Measurements from ENCODE around the gene SPRR2E. TPM values are rescaled to one million over a fixed set of nuclear protein-coding genes. Genes with fewer than 3 reads are reported as not detected.

Gene SPRR2E
- total and polyA plus RNA-seq, 2 of the 8 experiments (the other 6 are each of a cell fraction or from before 2014, with no cell fraction given): not detected

GRCh38 chr1:153122831-153123421 lies 28.6 kb upstream of the SPRR2E start (continued):
- peak; percentile 77; the same call in 1 of the 2 replicates for TF ChIP-seq RBBP5 (IDR thresholded peaks at IDR 0.05; ENCODE audit: borderline replicate concordance, low read depth, low read length)
- 0 out of 2 replicates have a peak, but pooled peaks have one; percentile 52 for TF ChIP-seq TAF1 (IDR thresholded peaks at IDR 0.05; ENCODE audit: low read depth, low read length)
- TF ChIP-seq CHD2 (IDR thresholded peaks at IDR 0.05; ENCODE audit: low read length): no peak
- peak; percentile 66 for TF ChIP-seq ASH2L (IDR thresholded peaks at IDR 0.05; ENCODE audit: low read length)
- TF ChIP-seq HDAC2 (IDR thresholded peaks at IDR 0.05; ENCODE audit: borderline replicate concordance in 1 of 2, low read depth in 2 of 2, low read length in 2 of 2): peak in 1 of 2 experiments; percentile 37; a peak in 2 of 4 replicates
- TF ChIP-seq NANOG (IDR thresholded peaks at IDR 0.05; ENCODE audit: insufficient read depth, low read depth, low read length, poor library complexity, severe bottlenecking): peak; percentile 36
- TF ChIP-seq TCF12 (IDR thresholded peaks at IDR 0.05; ENCODE audit: low read depth, low read length): peak; percentile 95
- TF ChIP-seq MAX (IDR thresholded peaks at IDR 0.05): peak; percentile 36; the same call in 1 of the 2 replicates
- peak; percentile 81 for TF ChIP-seq SP1 (IDR thresholded peaks at IDR 0.05; ENCODE audit: low read depth, low read length)
- no peak for TF ChIP-seq CHD7 (IDR thresholded peaks at IDR 0.05; ENCODE audit: insufficient replicate concordance, low read length)

Data from H1 (cell line).